Fibroblast of the aortic adventitia (primary cell): ENCODE data around the gene UFD1. TPM values are rescaled to one million over a fixed set of nuclear protein-coding genes. Genes with fewer than 3 reads are reported as not detected.

Source experiments
- DNase-seq: peaks from one replicate; pipeline ENCODE4 v3.0.0-alpha.2; 2010; ENCODE audit warnings: low read depth
- H3K4me3 ChIP-seq: 2 replicates; pipeline ENCODE4 v1.5.1; 2011; ENCODE audit warnings: low read depth, mild to moderate bottlenecking, control low read depth, low read length, moderate library complexity
- total RNA-seq: library from RNA; depleted of rRNA; stranded (reverse); fragments of >200 nt; gene quantifications from 2 replicates; pipeline ENCODE4 v1.2.3, GENCODE V29; 2012; ENCODE audit warnings: low replicate concordance
- TF ChIP-seq, protein P1 (sequence below): IDR thresholded peaks from 2 replicates; pipeline ENCODE4 v1.5.1; 2011; ENCODE audit warnings: mild to moderate bottlenecking, low read length, control low read depth, inconsistent platforms; ENCODE audit not compliant: insufficient read depth

The UFD1 gene
- total RNA-seq, 1 donor, result 70.8 TPM

DNA sequence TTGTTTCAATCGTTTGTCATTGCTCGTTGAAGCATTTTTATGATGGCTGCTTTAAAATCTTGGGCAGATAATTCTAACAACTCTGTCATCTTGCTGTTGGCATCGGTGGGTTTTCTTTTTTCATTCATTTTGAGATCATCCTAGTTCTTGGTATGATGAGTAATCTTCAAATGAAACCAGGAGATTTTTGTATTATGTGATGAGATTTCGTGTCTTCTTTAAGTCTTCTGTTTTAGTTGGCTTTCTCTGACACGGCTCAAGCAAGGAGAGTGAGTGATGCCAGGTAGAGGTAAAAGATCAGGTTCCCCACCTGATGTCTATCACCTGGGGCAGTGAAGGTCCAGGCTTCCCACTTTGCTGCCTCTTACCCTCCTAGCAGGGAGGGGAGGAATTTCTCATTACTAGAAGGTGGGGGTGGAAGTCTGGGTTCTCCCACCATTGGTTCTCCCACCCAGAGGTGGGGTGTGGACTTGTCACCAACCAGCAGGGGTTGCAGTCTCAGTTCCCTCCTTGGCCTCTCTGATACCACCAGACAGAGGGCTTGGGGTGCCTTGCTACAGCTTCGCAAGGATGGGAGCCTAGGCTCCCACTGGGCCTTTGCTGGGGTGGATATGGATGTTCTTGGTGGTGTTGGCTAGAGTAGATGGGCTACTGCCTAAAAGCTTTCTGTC, 13.6 kb upstream of the UFD1 start:
- no peak overlapping the region for H3K4me3 ChIP-seq
- no peak for DNase-seq
- TF ChIP-seq, protein P1, sequence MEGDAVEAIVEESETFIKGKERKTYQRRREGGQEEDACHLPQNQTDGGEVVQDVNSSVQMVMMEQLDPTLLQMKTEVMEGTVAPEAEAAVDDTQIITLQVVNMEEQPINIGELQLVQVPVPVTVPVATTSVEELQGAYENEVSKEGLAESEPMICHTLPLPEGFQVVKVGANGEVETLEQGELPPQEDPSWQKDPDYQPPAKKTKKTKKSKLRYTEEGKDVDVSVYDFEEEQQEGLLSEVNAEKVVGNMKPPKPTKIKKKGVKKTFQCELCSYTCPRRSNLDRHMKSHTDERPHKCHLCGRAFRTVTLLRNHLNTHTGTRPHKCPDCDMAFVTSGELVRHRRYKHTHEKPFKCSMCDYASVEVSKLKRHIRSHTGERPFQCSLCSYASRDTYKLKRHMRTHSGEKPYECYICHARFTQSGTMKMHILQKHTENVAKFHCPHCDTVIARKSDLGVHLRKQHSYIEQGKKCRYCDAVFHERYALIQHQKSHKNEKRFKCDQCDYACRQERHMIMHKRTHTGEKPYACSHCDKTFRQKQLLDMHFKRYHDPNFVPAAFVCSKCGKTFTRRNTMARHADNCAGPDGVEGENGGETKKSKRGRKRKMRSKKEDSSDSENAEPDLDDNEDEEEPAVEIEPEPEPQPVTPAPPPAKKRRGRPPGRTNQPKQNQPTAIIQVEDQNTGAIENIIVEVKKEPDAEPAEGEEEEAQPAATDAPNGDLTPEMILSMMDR, result no peak

DNA sequence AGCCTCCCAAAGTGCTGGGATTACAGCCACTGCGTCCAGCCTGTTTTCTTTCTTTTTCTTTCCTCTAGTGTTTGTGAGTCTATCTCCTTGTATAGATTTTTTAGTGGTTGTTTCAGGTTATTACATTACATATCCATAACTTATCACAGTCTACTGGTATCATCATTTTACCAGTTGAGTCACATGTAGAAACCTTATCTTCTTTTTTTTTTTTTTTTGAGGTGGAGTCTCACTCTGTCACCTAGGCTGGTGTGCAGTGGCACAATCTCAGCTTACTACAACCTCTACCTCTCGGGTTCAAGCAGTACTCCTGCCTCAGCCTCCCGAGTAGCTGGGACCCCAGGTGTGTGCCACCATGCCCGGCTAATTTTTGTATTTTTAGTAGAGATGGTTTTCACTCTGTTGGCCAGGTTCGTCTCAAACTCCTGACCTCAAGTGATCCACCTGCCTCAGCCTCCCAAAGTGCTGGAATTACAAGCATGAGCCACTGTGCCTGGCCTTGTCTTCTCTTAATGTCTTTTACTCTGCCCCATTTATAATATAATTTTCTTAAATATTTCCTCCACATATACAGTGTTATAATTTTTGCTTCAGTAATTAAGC, 11.7 kb upstream of the UFD1 start:
- TF ChIP-seq, protein P1, result no peak
- no peak overlapping the region for H3K4me3 ChIP-seq
- DNase-seq, result no peak

DNA sequence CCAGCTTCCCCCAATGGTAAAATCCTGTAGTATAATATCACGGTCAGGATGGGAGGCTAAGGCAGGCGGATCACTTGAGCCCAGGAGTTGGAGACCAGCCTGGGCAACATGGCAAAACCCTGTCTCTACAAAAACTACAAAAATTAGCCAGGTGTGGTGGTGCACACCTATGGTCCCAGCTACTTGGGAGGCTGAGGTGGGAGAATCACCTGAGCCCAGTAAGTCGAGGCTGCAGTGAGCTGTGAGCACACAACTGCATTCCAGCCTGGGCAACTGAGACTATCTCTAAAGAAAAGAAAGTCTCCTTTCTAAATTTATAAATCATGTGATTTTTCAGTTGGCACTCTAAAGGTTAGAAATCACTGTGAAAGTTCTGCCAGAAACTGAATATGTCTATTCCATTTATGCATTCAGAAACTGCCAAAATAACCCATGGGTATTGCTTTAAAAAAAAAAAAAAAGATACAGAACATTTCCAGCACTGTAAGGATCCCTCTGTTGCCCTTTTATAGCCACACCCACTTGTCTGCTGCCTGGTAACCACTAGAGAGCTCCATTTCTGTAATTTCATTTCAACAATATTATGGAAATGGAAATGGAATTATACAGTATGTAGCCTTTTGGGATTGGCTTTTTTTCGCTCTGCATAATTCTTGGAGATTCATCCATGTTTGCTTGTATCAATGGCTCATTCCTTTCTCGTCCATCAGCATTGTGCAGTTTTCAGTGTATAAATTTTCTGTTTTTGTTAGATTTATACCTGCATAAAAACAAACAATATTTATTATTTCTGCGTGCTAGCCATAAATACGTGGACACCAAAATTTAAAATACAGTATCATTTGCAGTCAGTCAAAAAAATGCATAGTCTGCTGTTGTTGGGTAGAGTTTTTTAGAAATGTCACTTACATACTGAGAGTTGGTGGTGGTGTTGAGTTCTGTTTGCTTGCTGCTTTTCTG, 10.2 kb upstream of the UFD1 start:
- no peak overlapping the region for H3K4me3 ChIP-seq
- peak; percentile 54 for DNase-seq
- TF ChIP-seq, protein P1, result peak; percentile 7

DNA sequence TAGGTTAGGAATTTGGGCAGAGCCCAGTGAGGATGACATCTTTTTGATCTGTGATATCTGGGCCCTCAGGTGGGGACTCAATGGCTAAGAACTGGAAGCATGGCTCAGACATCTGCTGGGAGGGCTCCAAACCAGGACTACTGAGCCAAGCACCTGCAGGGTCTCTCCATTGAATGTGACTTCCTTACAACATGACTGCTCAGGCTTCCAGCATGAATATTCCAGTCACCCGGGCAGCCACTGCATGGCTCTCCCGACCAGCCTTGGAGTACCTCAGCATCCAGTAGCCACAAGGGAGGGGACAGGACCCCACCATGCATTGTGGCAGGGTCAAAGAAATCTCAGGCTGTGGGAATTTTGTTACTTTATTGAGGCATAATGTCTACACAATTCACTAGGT, 9.3 kb upstream of the UFD1 start:
- H3K4me3 ChIP-seq, result no peak overlapping the region
- TF ChIP-seq, protein P1, result no peak
- no peak for DNase-seq

DNA sequence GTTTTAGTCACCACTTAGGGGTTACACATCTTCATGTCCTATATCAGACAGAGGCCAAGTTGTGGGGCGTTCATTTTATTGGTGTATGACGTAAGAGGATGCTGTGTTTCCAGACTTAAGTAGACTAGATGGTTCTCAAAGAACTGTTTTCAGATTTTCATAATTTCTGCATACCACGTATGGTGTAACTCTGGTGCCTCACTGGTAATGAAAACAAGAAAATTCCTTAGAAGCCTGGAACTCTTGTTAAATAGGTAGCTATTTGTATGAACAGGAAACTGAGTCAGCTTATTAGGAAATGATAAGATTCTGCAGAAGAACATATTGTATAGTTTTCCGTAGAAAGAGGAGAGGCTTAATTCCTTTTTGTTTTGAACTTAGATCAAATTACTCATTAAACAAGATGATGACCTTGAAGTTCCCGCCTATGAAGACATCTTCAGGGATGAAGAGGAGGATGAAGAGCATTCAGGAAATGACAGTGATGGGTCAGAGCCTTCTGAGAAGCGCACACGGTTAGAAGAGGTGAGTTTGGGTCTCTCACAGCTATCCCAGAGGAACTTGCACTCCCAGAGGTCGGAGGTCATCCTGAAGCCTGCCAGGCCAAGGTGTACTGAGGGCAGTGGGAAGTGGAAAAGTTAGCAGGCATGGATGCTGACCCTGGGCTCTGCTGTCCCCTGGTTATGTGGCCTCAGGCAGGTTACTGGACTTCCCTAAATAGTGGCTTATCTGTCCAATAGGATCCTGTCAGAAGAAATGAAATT, 4.7 kb upstream of the UFD1 start:
- no peak overlapping the region for H3K4me3 ChIP-seq
- TF ChIP-seq, protein P1, result no peak
- peak; percentile 43 for DNase-seq

DNA sequence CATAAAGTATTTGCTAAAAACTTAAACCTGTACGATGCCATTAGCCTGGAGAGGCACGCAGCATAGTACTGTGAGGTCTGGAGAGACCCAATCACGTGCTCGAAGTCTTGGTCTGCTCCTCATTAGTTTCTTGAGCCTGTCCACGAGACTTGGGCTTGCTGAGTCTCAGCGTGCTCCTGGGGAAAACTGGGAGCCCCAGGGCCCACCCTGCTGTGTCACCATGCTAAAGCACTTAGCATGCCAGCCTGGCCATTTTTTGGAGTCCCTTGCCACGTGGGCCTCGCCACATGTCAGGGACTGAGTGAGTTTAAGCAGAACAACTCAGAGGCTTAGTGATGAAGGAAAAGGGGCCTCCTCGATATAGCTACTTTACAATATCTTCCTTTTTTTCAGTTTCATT, 3.3 kb upstream of the UFD1 start:
- no peak for DNase-seq
- H3K4me3 ChIP-seq, result no peak overlapping the region
- TF ChIP-seq, protein P1, result no peak
